HepG2 (cell line): ENCODE measurements around the gene ARPC1B. TPM values are rescaled to one million over a fixed set of nuclear protein-coding genes. Genes with fewer than 3 reads are reported as not detected.
"Not testable (repeated sequence)": the region's sequence is repeated elsewhere in the genome, so short reads cannot be mapped to it uniquely, and the experiment has no call there.

Experiments used
- ATAC-seq: fragments of 200-7000 bp; cut with Tn5 transposase; 3 replicates; pipeline ENCODE4 v1.9.1; 2020; ENCODE audit warnings: mild to moderate bottlenecking, moderate library complexity
- BruUV-seq: library from RNA; stranded (reverse); fragments of 400-500 nt; replicated peaks from 2 replicates; lab custom pipeline; 2021; lab: Mats Ljungman, UMichigan
- CTCF ChIA-PET: fragments of 300-600 bp; formaldehyde crosslinking; extraction: SDS; loops from one replicate; lab custom pipeline; 2021; ENCODE audit warnings: low total read pairs, inconsistent platforms, low intra/inter-chr PET ratio; lab: Yijun Ruan, JAX
- POLR2A ChIA-PET: fragments of 350-600 bp; sonication (Branson Sonifier 250); formaldehyde crosslinking; loops from one replicate; lab custom pipeline; 2020; ENCODE audit warnings: antibody characterized with exemption, inconsistent platforms; lab: Yijun Ruan, JAX
- DNase-seq: peaks from one replicate; pipeline ENCODE4 v3.0.0-alpha.2; 2015; ENCODE audit warnings: low spot score
- FAIRE-seq: peaks from 3 replicates; lab custom pipeline; 2011; peaks lifted over from hg19 to GRCh38; lab: Jason Lieb, UNC
- H2AFZ ChIP-seq: one replicate; pipeline ENCODE4 v1.6.1; 2011; ENCODE audit warnings: low read length, inconsistent platforms
- H3K27ac ChIP-seq: fragments of 300-600 bp; 3 replicates; pipeline ENCODE4 v1.8.0; 2011; ENCODE audit warnings: mixed run types, mild to moderate bottlenecking, mixed read lengths, low read length, inconsistent platforms; ENCODE audit not compliant: insufficient read depth; ENCODE audit errors: extremely low read length
- H3K27me3 ChIP-seq, 2 experiments: fragments of 200-600 bp in 1 of 2; 2 replicates in 1 of 2; 3 replicates in 1 of 2; pipeline versions ENCODE4 v1.6.0 to v1.8.0; 2011; ENCODE audit warnings: low read length in 2 of 2, mild to moderate bottlenecking in 2 of 2, moderate library complexity in 2 of 2, inconsistent platforms in 1 of 2; ENCODE audit not compliant: insufficient read depth in 2 of 2, control insufficient read depth in 1 of 2
- H3K36me3 ChIP-seq, 2 experiments: fragments of 200-600 bp in 1 of 2; replicated peaks in 1 of 2; 2 replicates in 1 of 2; 3 replicates in 1 of 2; pipeline versions ENCODE4 v1.5.1 to v1.8.0; 2011; ENCODE audit warnings: low read length in 2 of 2, inconsistent platforms in 1 of 2; ENCODE audit not compliant: insufficient read depth in 2 of 2, control insufficient read depth in 1 of 2
- H3K4me1 ChIP-seq: 2 replicates; pipeline ENCODE4 v1.5.1; 2012; ENCODE audit warnings: low read length, inconsistent platforms; ENCODE audit not compliant: insufficient read depth
- H3K4me2 ChIP-seq: 2 replicates; pipeline ENCODE4 v1.6.0; 2011; ENCODE audit warnings: low read depth, low read length, inconsistent platforms
- H3K4me3 ChIP-seq, 3 experiments: fragments of 200-600 bp in 1 of 3; sonication (generic), shearing (Covaris generic) in 1 of 3; replicated peaks in 1 of 3; 2 replicates each; pipeline ENCODE4 v1.5.1; 2011 to 2016; ENCODE audit warnings: low read length in 3 of 3, inconsistent platforms in 2 of 3, low read depth in 2 of 3, mild to moderate bottlenecking in 2 of 3, control low read depth in 1 of 3, mixed read lengths in 1 of 3; ENCODE audit not compliant: insufficient read depth in 1 of 3
- H3K79me2 ChIP-seq: one replicate; pipeline ENCODE4 v1.6.1; 2011; ENCODE audit warnings: low read length, inconsistent platforms; ENCODE audit not compliant: insufficient read depth
- H3K9ac ChIP-seq: 2 replicates; pipeline ENCODE4 v1.6.0; 2011; ENCODE audit warnings: mild to moderate bottlenecking, low read depth, low read length, inconsistent platforms; ENCODE audit not compliant: insufficient read depth
- H3K9me3 ChIP-seq: 2 replicates; pipeline ENCODE4 v1.5.1; 2012; ENCODE audit warnings: mild to moderate bottlenecking, low read length
- H4K20me1 ChIP-seq: 2 replicates; pipeline ENCODE4 v1.6.0; 2011; ENCODE audit warnings: inconsistent platforms, mild to moderate bottlenecking, low read length, moderate library complexity; ENCODE audit not compliant: insufficient read depth
- CBX5 ChIP-seq: sonication (generic); formaldehyde crosslinking; IDR thresholded peaks from 2 replicates; pipeline ENCODE4 v1.4.0; 2020; ENCODE audit warnings: missing genetic modification reagents, borderline replicate concordance
- CTCF ChIP-seq: sonication (generic); formaldehyde crosslinking; IDR thresholded peaks from 2 replicates; pipeline ENCODE4 v1.5.0; 2020; ENCODE audit warnings: mild to moderate bottlenecking, missing genetic modification reagents, moderate library complexity
- FOSL2 ChIP-seq: sonication (generic); formaldehyde crosslinking; IDR thresholded peaks from 2 replicates; pipeline ENCODE4 v1.4.0; 2020; ENCODE audit warnings: missing genetic modification reagents
- GATAD1 ChIP-seq: IDR thresholded peaks from 2 replicates; pipeline ENCODE4 v1.6.1; 2016; ENCODE audit warnings: missing genetic modification reagents, missing compliant biosample characterization
- GATAD2A ChIP-seq: IDR thresholded peaks from 2 replicates; pipeline ENCODE4 v1.6.1; 2016
- HDAC2 ChIP-seq: sonication (generic); formaldehyde crosslinking; IDR thresholded peaks from 2 replicates; pipeline ENCODE4 v1.4.0; 2020; ENCODE audit warnings: missing genetic modification reagents
- HMGXB4 ChIP-seq, 2 experiments: sonication (generic) in 1 of 2; formaldehyde crosslinking in 1 of 2; IDR thresholded peaks; 2 replicates each; pipeline versions ENCODE4 v1.4.0 to v1.6.1; 2018 to 2020; ENCODE audit warnings: missing genetic modification reagents in 2 of 2, borderline replicate concordance in 1 of 2, low read depth in 1 of 2, mild to moderate bottlenecking in 1 of 2, missing biosample characterization in 1 of 2
- HNF4A ChIP-seq: sonication (generic); formaldehyde crosslinking; IDR thresholded peaks from 2 replicates; pipeline ENCODE4 v1.4.0; 2020; ENCODE audit warnings: missing genetic modification reagents
- HOXA3 ChIP-seq: sonication (generic); formaldehyde crosslinking; IDR thresholded peaks from 2 replicates; pipeline ENCODE4 v1.5.0; 2020; ENCODE audit warnings: missing genetic modification reagents
- IKZF5 ChIP-seq: IDR thresholded peaks from 2 replicates; pipeline ENCODE4 v1.6.1; 2018; ENCODE audit warnings: missing genetic modification reagents, mild to moderate bottlenecking, missing compliant biosample characterization
- KDM3A ChIP-seq: IDR thresholded peaks from 2 replicates; pipeline ENCODE4 v1.6.1; 2018; ENCODE audit warnings: low read depth, missing compliant biosample characterization
- RAD21 ChIP-seq: fragments of 450-650 bp; formaldehyde crosslinking; IDR thresholded peaks from 2 replicates; pipeline ENCODE4 v1.5.0; 2020; ENCODE audit warnings: mild to moderate bottlenecking
- STAG1 ChIP-seq: sonication (generic); formaldehyde crosslinking; IDR thresholded peaks from 2 replicates; pipeline ENCODE4 v1.4.0; 2020; ENCODE audit warnings: missing genetic modification reagents
- ZNF205 ChIP-seq: IDR thresholded peaks from 2 replicates; pipeline ENCODE4 v1.6.1; 2018; ENCODE audit warnings: missing biosample characterization, missing genetic modification reagents
- ZNF687 ChIP-seq: sonication (generic); formaldehyde crosslinking; IDR thresholded peaks from 2 replicates; pipeline ENCODE4 v1.5.1; 2020; ENCODE audit warnings: mild to moderate bottlenecking, missing genetic modification reagents, moderate library complexity
- WGBS: methylation state at CpG from one replicate; pipeline ENCODE4 v1.1.6; 2017; ENCODE audit warnings: low lambda C conversion rate; 5-methylcytosine and 5-hydroxymethylcytosine counted together
- in situ Hi-C: cut with HindIII; loops from 2 replicates; pipeline ENCODE4 v1.10.0; 2017; ENCODE audit warnings: low pct_unique_long_range_greater_than_20kb; ENCODE audit not compliant: extremely low pct_ligation_motif_present
- intact Hi-C: fragments of 100-400 bp; cut with micrococcal nuclease; formaldehyde crosslinking; loops from one replicate; pipeline ENCODE4 v1.10.0; 2022; ENCODE audit not compliant: unreplicated experiment
- polyA plus RNA-seq, 8 experiments: library from polyadenylated mRNA; depleted of rRNA in 3 of 8; stranded (reverse) in 7 of 8; unstranded in 1 of 8; fragments of >200 nt; fragmentation: Illumina TruSeq in 4 of 8; extraction: Trizol in 4 of 8; gene quantifications; 2 replicates each; pipeline versions ENCODE4 v1.2.1 to v1.2.3, GENCODE V29; 2011 to 2016; ENCODE audit warnings: low read depth in 4 of 8, missing spikeins in 1 of 8, mixed read lengths in 1 of 8; ENCODE audit not compliant: insufficient read depth in 1 of 8
- total RNA-seq, 5 experiments: library from RNA; depleted of rRNA; stranded (reverse); fragments of >200 nt; fragmentation: Illumina TruSeq; extraction: Trizol; gene quantifications; 2 replicates each; pipeline ENCODE4 v1.2.3, GENCODE V29; 2016; ENCODE audit warnings: low read depth in 1 of 5

The ARPC1B gene
- total and polyA plus RNA-seq, 2 of the 13 experiments (the other 11 are each of a cell fraction or from before 2014, with no cell fraction given) = 72.9 to 89.1 TPM

GRCh38 chr7:99415513-99416127 is 41.1 kb downstream of the ARPC1B start:
- peaks cover 17% of the 10 kb centered on the region for H3K4me1 ChIP-seq
- BruUV-seq, ATAC-seq, H3K27me3 ChIP-seq, H4K20me1 ChIP-seq, in situ Hi-C loops, H3K27ac ChIP-seq, H2AFZ ChIP-seq, H3K79me2 ChIP-seq, H3K9me3 ChIP-seq, DNase-seq, H3K9ac ChIP-seq, intact Hi-C loops, H3K4me3 ChIP-seq, H3K4me2 ChIP-seq: not testable (repeated sequence)
- ChIA-PET CTCF (interaction anchor here (2.1 kb wide), 1 partner anchor 50 kb away, joined by 14 read pairs; no protein-coding TSS in a partner anchor), POLR2A (interaction anchor here (1.0 kb wide), 1 partner anchor 90 kb away, joined by 3 read pairs; the partner anchor contains the start of gene ARPC1A)
- peaks cover 27 to 85% of the 10 kb centered on the region in 2 experiments for H3K36me3 ChIP-seq
- peak; percentile 39 for FAIRE-seq
- 54% methylated on average over 15 of the region's 17 CpGs for WGBS
- TF ChIP-seq HNF4A = peak; percentile 74
- TF ChIP-seq FOSL2 (CRISPR knock-in tag) = 0 out of 2 replicates have a peak, but pooled peaks have one; percentile 9
- TF ChIP-seq STAG1 (CRISPR knock-in tag) = peak; percentile 78
- TF ChIP-seq GATAD1 (CRISPR knock-in tag) = 0 out of 2 replicates have a peak, but pooled peaks have one; percentile 32
- TF ChIP-seq ZNF205 (CRISPR knock-in tag) = 0 out of 2 replicates have a peak, but pooled peaks have one; percentile 46
- 0 out of 2 replicates have a peak, but pooled peaks have one; percentile 32 for TF ChIP-seq KDM3A (CRISPR knock-in tag)
- TF ChIP-seq CTCF (CRISPR knock-in tag) = peak; percentile 82
- peak; percentile 32; the same call in 1 of the 2 replicates for TF ChIP-seq HOXA3 (CRISPR knock-in tag)
- peak; percentile 39; the same call in 1 of the 2 replicates for TF ChIP-seq GATAD2A (CRISPR knock-in tag)
- TF ChIP-seq RAD21 (CRISPR knock-in tag) = peak; percentile 54
- 0 out of 2 replicates have a peak, but pooled peaks have one; percentile 49 for TF ChIP-seq CBX5
- 0 out of 2 replicates have a peak, but pooled peaks have one; percentile 44 for TF ChIP-seq IKZF5
- TF ChIP-seq ZNF687 (CRISPR knock-in tag) = peak; percentile 29; the same call in 1 of the 2 replicates
- TF ChIP-seq HMGXB4 (CRISPR knock-in tag; IDR thresholded peaks at IDR 0.05; ENCODE audit: borderline replicate concordance in 1 of 2, low read depth in 1 of 2) = peak in 1 of 2 experiments; percentile 49; a peak in 1 of 4 replicates
- peak; percentile 27; the same call in 1 of the 2 replicates for TF ChIP-seq HDAC2
